CD14-positive monocyte (primary cell): ENCODE data around the gene GOSR2. TPM values are rescaled to one million over a fixed set of nuclear protein-coding genes. Genes with fewer than 3 reads are reported as not detected.

ENCODE experiments used
- DNase-seq, 3 donors: peaks; one replicate each; pipeline ENCODE4 v3.0.0-alpha.2; 2011 to 2022
- H2AFZ ChIP-seq: 2 replicates; pipeline ENCODE4 v1.6.0; 2012; ENCODE audit warnings: mild to moderate bottlenecking, low read depth, low read length, inconsistent platforms; ENCODE audit not compliant: insufficient read depth, poor library complexity, severe bottlenecking
- H3K27ac ChIP-seq, 2 donors: 1 replicate in 1 of 2; 2 replicates in 1 of 2; pipeline ENCODE4 v1.5.1; 2012 to 2013; ENCODE audit warnings: low read length in 2 of 2, control low read depth in 1 of 2, inconsistent platforms in 1 of 2, low read depth in 1 of 2, mild to moderate bottlenecking in 1 of 2
- H3K27me3 ChIP-seq, 2 donors: one replicate each; pipeline versions ENCODE4 v1.6.0 to v1.6.1; 2011 to 2013; ENCODE audit warnings: low read length in 2 of 2; ENCODE audit not compliant: control insufficient read depth in 2 of 2, insufficient read depth in 2 of 2
- H3K36me3 ChIP-seq, 2 donors: replicated peaks in 1 of 2; 1 replicate in 1 of 2; 2 replicates in 1 of 2; pipeline versions ENCODE4 v1.5.1 to v1.6.1; 2012 to 2013; ENCODE audit warnings: low read length in 2 of 2, control low read depth in 1 of 2, inconsistent platforms in 1 of 2, mild to moderate bottlenecking in 1 of 2; ENCODE audit not compliant: insufficient read depth in 2 of 2, control insufficient read depth in 1 of 2
- H3K4me1 ChIP-seq, 2 donors: 1 replicate in 1 of 2; 2 replicates in 1 of 2; pipeline versions ENCODE4 v1.5.1 to v1.6.1; 2012 to 2013; ENCODE audit warnings: low read length in 2 of 2, control low read depth in 1 of 2, inconsistent platforms in 1 of 2, mild to moderate bottlenecking in 1 of 2, moderate library complexity in 1 of 2; ENCODE audit not compliant: insufficient read depth in 2 of 2, control insufficient read depth in 1 of 2
- H3K4me2 ChIP-seq: replicated peaks from 2 replicates; pipeline ENCODE3; 2012; ENCODE audit warnings: low read length, moderate library complexity, mild to moderate bottlenecking; ENCODE audit not compliant: poor library complexity, severe bottlenecking; ENCODE audit errors: extremely low read depth
- H3K4me3 ChIP-seq, 3 experiments: fragments of 200-600 bp in 1 of 3; sonication (generic) in 1 of 3; replicated peaks in 1 of 3; 1 replicate in 2 of 3; 2 replicates in 1 of 3; pipeline ENCODE4 v1.5.1; 2011 to 2013; ENCODE audit warnings: low read length in 3 of 3, mild to moderate bottlenecking in 3 of 3, control low read depth in 2 of 3, low read depth in 2 of 3, inconsistent platforms in 1 of 3, moderate library complexity in 1 of 3
- H3K79me2 ChIP-seq: 2 replicates; pipeline ENCODE4 v1.6.0; 2012; ENCODE audit warnings: mild to moderate bottlenecking, control low read depth, inconsistent platforms, low read length, moderate library complexity; ENCODE audit not compliant: insufficient read depth
- H3K9ac ChIP-seq: 2 replicates; pipeline ENCODE4 v1.6.0; 2017; ENCODE audit warnings: low read length, mild to moderate bottlenecking; ENCODE audit not compliant: insufficient read depth, poor library complexity, severe bottlenecking
- H3K9me3 ChIP-seq, 2 donors: replicated peaks in 1 of 2; 1 replicate in 1 of 2; 2 replicates in 1 of 2; pipeline versions ENCODE4 v1.5.1 to v1.6.1; 2012 to 2013; ENCODE audit warnings: low read length in 2 of 2, control low read depth in 1 of 2; ENCODE audit not compliant: control insufficient read depth in 1 of 2, insufficient read depth in 1 of 2
- H4K20me1 ChIP-seq: 2 replicates; pipeline ENCODE4 v1.6.0; 2012; ENCODE audit warnings: mild to moderate bottlenecking, low read length, control low read depth, moderate library complexity; ENCODE audit not compliant: insufficient read depth
- H3K27ac Mint-ChIP-seq, 7 donors: one replicate each; pipeline ENCODE4 v1.8.0; 2020; ENCODE audit warnings: mild to moderate bottlenecking in 7 of 7, mixed read lengths in 7 of 7, moderate library complexity in 6 of 7, inconsistent platforms in 2 of 7
- H3K27me3 Mint-ChIP-seq, 3 donors: one replicate each; pipeline ENCODE4 v1.8.0; 2021 to 2022; ENCODE audit warnings: low read depth in 3 of 3, mild to moderate bottlenecking in 3 of 3, mixed read lengths in 3 of 3, moderate library complexity in 3 of 3, inconsistent platforms in 1 of 3
- H3K36me3 Mint-ChIP-seq, 2 donors: one replicate each; pipeline ENCODE4 v1.8.0; 2020; ENCODE audit warnings: mixed read lengths in 2 of 2, inconsistent platforms in 1 of 2, mild to moderate bottlenecking in 1 of 2
- H3K4me1 Mint-ChIP-seq: one replicate; pipeline ENCODE4 v1.8.0; 2020; ENCODE audit warnings: mild to moderate bottlenecking, mixed read lengths
- H3K4me3 Mint-ChIP-seq, 2 donors: one replicate each; pipeline ENCODE4 v1.8.0; 2020; ENCODE audit warnings: mild to moderate bottlenecking in 2 of 2, mixed read lengths in 2 of 2, moderate library complexity in 1 of 2
- H3K9me3 Mint-ChIP-seq, 7 donors: one replicate each; pipeline ENCODE4 v1.8.0; 2020 to 2022; ENCODE audit warnings: mixed read lengths in 7 of 7, mild to moderate bottlenecking in 6 of 7, moderate library complexity in 6 of 7, inconsistent platforms in 2 of 7
- WGBS: methylation state at CpG from one replicate; pipeline ENCODE4 v1.1.5; 2013; ENCODE audit warnings: missing lambda C conversion rate; ENCODE audit not compliant: insufficient coverage; 5-methylcytosine and 5-hydroxymethylcytosine counted together
- intact Hi-C, 2 donors: fragments of 100-400 bp; cut with micrococcal nuclease; formaldehyde crosslinking; loops; one replicate each; pipeline versions ENCODE4 v1.15.0 to v1.15.1; 2023
- polyA plus RNA-seq, 3 donors: library from polyadenylated mRNA; depleted of rRNA in 1 of 3; unstranded in 2 of 3; stranded (reverse) in 1 of 3; fragments of 300-500 nt in 2 of 3; fragments of >200 nt in 1 of 3; fragmentation: Illumina TruSeq in 2 of 3; gene quantifications; 1 replicate in 2 of 3; 2 replicates in 1 of 3; pipeline ENCODE4 v1.2.3, GENCODE V29; 2012 to 2021
- TF ChIP-seq, protein P1 (sequence below): fragments of 200-600 bp; IDR thresholded peaks from one replicate; pipeline ENCODE4 v1.8.0; 2022; ENCODE audit warnings: antibody characterized with exemption, mild to moderate bottlenecking

GOSR2 gene
- polyA plus RNA-seq, 3 donors: 25.2 to 31.1 (median 27.7) TPM

DNA sequence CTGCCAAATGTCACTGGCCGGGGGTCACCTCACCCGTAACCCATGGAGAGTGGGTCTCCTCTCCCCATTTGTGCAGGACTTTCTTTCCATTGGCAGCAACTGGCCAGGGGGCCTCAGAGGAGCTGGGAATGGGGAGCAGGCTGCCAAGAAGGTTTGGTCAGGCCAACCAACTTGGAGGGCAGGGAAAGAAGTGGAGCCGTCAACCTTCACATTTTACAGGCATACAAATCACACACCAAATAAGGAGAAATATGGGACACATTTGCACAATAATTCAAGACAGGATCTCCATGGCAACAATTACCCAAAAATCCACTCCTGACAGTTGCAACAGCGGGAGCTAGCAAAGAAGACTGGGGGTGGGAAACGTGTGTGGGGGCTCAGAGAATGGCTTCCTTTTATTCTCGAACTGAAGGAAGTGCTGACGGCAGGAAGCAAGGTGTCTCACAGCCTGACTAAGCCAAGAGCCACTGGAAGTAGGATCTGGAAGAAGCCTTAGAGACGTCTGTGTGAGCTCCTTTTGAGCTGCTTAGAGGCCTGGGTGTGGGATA, 35.2 kb downstream of the GOSR2 start:
- Histone ChIP-seq H3K9ac (no peak overlapping the region), H3K36me3 (no peaks in the 10 kb centered on the region), H3K4me3 (no peak overlapping the region), H3K27ac (no peak overlapping the region), H3K4me1 (no peaks in the 10 kb centered on the region), H3K79me2 (no peaks in the 10 kb centered on the region), H2AFZ (no peak overlapping the region), H3K27me3 (no peaks in the 10 kb centered on the region), H4K20me1 (no peaks in the 10 kb centered on the region), H3K9me3 (no peaks in the 10 kb centered on the region), H3K4me2 (no peak overlapping the region)
- TF ChIP-seq, protein P1, sequence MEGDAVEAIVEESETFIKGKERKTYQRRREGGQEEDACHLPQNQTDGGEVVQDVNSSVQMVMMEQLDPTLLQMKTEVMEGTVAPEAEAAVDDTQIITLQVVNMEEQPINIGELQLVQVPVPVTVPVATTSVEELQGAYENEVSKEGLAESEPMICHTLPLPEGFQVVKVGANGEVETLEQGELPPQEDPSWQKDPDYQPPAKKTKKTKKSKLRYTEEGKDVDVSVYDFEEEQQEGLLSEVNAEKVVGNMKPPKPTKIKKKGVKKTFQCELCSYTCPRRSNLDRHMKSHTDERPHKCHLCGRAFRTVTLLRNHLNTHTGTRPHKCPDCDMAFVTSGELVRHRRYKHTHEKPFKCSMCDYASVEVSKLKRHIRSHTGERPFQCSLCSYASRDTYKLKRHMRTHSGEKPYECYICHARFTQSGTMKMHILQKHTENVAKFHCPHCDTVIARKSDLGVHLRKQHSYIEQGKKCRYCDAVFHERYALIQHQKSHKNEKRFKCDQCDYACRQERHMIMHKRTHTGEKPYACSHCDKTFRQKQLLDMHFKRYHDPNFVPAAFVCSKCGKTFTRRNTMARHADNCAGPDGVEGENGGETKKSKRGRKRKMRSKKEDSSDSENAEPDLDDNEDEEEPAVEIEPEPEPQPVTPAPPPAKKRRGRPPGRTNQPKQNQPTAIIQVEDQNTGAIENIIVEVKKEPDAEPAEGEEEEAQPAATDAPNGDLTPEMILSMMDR: no peak
- no peak for DNase-seq
- intact Hi-C loops: no loop called here
- H3K27me3 Mint-ChIP-seq: peaks cover 5 to 9% (median 5%) of the 10 kb centered on the region in 3 donors
- no peak overlapping the region for H3K27ac Mint-ChIP-seq
- peaks cover 5% of the 10 kb centered on the region for H3K4me1 Mint-ChIP-seq
- H3K9me3 Mint-ChIP-seq: peaks cover 0 to 4% (median 0%) of the 10 kb centered on the region in 7 donors
- H3K36me3 Mint-ChIP-seq: peaks cover 2 to 3% of the 10 kb centered on the region in 2 donors
- H3K4me3 Mint-ChIP-seq: peak overlapping the region in 1 of 2 donors; percentile 2
- 24% methylated on average over 5 of the region's 8 CpGs for WGBS

DNA sequence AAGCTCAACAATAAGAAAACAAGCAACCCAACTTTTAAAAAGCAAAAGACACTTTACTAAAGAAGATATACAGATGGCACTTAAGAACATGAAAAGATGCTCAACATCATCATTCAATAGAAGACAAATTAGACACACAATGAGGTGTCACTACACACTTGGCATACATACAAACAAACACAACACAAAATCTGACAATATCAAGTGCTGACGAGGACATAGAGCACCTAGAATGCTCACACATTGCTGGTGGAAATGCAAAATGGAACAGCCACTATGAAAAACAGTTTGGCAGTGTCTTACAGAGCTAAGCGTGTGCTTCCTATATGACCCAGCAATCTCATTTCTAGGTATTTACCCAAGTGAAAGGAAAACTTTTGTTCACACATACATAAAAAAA, 37.2 kb downstream of the GOSR2 start:
- H3K79me2 ChIP-seq: no peaks in the 10 kb centered on the region
- no peaks in the 10 kb centered on the region for H3K27me3 ChIP-seq
- H3K36me3 ChIP-seq: no peaks in the 10 kb centered on the region
- H3K4me1 ChIP-seq: no peaks in the 10 kb centered on the region
- DNase-seq: no peak
- no peak overlapping the region for H3K4me3 Mint-ChIP-seq
- H3K9ac ChIP-seq: no peak overlapping the region
- H3K4me1 Mint-ChIP-seq: peaks cover 5% of the 10 kb centered on the region
- no peak overlapping the region for H3K4me2 ChIP-seq
- H3K27ac ChIP-seq: no peak overlapping the region
- H4K20me1 ChIP-seq: no peaks in the 10 kb centered on the region
- peaks cover 0 to 4% (median 0%) of the 10 kb centered on the region in 7 donors for H3K9me3 Mint-ChIP-seq
- TF ChIP-seq, protein P1: no peak
- H3K4me3 ChIP-seq: no peak overlapping the region
- H3K27ac Mint-ChIP-seq: no peak overlapping the region
- peaks cover 7 to 9% (median 9%) of the 10 kb centered on the region in 3 donors for H3K27me3 Mint-ChIP-seq
- H3K36me3 Mint-ChIP-seq: peaks cover 2 to 3% of the 10 kb centered on the region in 2 donors
- no peak overlapping the region for H2AFZ ChIP-seq
- 86% methylated on average over 1 of the region's 2 CpGs for WGBS
- intact Hi-C loops: no loop called here
- H3K9me3 ChIP-seq: no peaks in the 10 kb centered on the region
